Skeletal muscle satellite cell (primary cell): Measurements from ENCODE around the gene TUBB2B.
A peak's percentile ranks its signal among the peaks of the same experiment; 100 is the strongest.
"Not testable (repeated sequence)": the region's sequence is repeated elsewhere in the genome, so short reads cannot be mapped to it uniquely, and the experiment has no call there.

Experiments
- H3K27me3 ChIP-seq: 2 replicates; pipeline ENCODE4 v1.7.0; 2013; ENCODE audit warnings: low read length; ENCODE audit not compliant: control insufficient read depth, insufficient read depth
- H3K36me3 ChIP-seq: 2 replicates; pipeline ENCODE4 v1.7.0; 2013; ENCODE audit warnings: mild to moderate bottlenecking, control low read depth, low read length; ENCODE audit not compliant: insufficient read depth
- H3K4me1 ChIP-seq: 2 replicates; pipeline ENCODE4 v1.7.0; 2013; ENCODE audit warnings: low read length; ENCODE audit not compliant: control insufficient read depth, insufficient read depth
- H3K4me2 ChIP-seq: 2 replicates; pipeline ENCODE4 v1.7.0; 2013; ENCODE audit warnings: mild to moderate bottlenecking, low read length
- H3K4me3 ChIP-seq: 2 replicates; pipeline ENCODE4 v1.7.0; 2013; ENCODE audit warnings: low read length
- H3K9ac ChIP-seq: 2 replicates; pipeline ENCODE4 v1.7.0; 2013; ENCODE audit warnings: mild to moderate bottlenecking, low read depth, low read length, moderate library complexity
- H3K9me3 ChIP-seq: replicated peaks from 2 replicates; pipeline ENCODE4 v1.7.0; 2013; ENCODE audit warnings: mild to moderate bottlenecking, control low read depth, low read length

Gene TUBB2B

GRCh38 chr6:3194535-3195419 lies 32.7 kb downstream of the TUBB2B start:
- H3K4me1 ChIP-seq, result no peaks in the 10 kb centered on the region

GRCh38 chr6:3193102-3193849 lies 34.2 kb downstream of the TUBB2B start:
- no peak overlapping the region for H3K4me3 ChIP-seq
- H3K4me1 ChIP-seq, result no peaks in the 10 kb centered on the region

More at GRCh38 chr6:3194535-3195419, 32.7 kb downstream of the TUBB2B start:
- H3K4me3 ChIP-seq, result no peak overlapping the region
- no peak overlapping the region for H3K4me2 ChIP-seq
- no peaks in the 10 kb centered on the region for H3K9me3 ChIP-seq
- H3K36me3 ChIP-seq, result no peaks in the 10 kb centered on the region
- H3K27me3 ChIP-seq, result peaks cover 9% of the 10 kb centered on the region
- H3K9ac ChIP-seq, result no peak overlapping the region

GRCh38 chr6:3190779-3191178 lies 36.7 kb downstream of the TUBB2B start:
- Histone ChIP-seq H3K9me3 (no peaks in the 10 kb centered on the region), H3K9ac (no peak overlapping the region), H3K4me3 (no peak overlapping the region)

More at GRCh38 chr6:3193102-3193849, 34.2 kb downstream of the TUBB2B start:
- Histone ChIP-seq H3K9me3 (no peaks in the 10 kb centered on the region), H3K36me3 (no peaks in the 10 kb centered on the region), H3K27me3 (peaks cover 13% of the 10 kb centered on the region), H3K4me2 (no peak overlapping the region), H3K9ac (no peak overlapping the region)

GRCh38 chr6:3190056-3190455 lies 37.4 kb downstream of the TUBB2B start:
- Histone ChIP-seq H3K4me2 (no peak overlapping the region), H3K9ac (no peak overlapping the region), H3K27me3 (peaks cover 31% of the 10 kb centered on the region), H3K9me3 (no peaks in the 10 kb centered on the region), H3K4me3 (no peak overlapping the region), H3K36me3 (no peaks in the 10 kb centered on the region), H3K4me1 (no peaks in the 10 kb centered on the region)

More at GRCh38 chr6:3190779-3191178, 36.7 kb downstream of the TUBB2B start:
- no peaks in the 10 kb centered on the region for H3K36me3 ChIP-seq
- no peak overlapping the region for H3K4me2 ChIP-seq
- H3K4me1 ChIP-seq, result no peaks in the 10 kb centered on the region
- peaks cover 27% of the 10 kb centered on the region for H3K27me3 ChIP-seq

GRCh38 chr6:3189192-3189591 lies 38.3 kb downstream of the TUBB2B start:
- not testable (repeated sequence) for H3K4me1 ChIP-seq, H3K4me3 ChIP-seq, H3K9me3 ChIP-seq, H3K9ac ChIP-seq, H3K4me2 ChIP-seq, H3K36me3 ChIP-seq
- H3K27me3 ChIP-seq, result peaks cover 36% of the 10 kb centered on the region

GRCh38 chr6:3188262-3188661 lies 39.2 kb downstream of the TUBB2B start:
- Histone ChIP-seq H3K4me3 (no peak overlapping the region), H3K4me2 (no peak overlapping the region), H3K9me3 (no peaks in the 10 kb centered on the region), H3K27me3 (peaks cover 44% of the 10 kb centered on the region), H3K36me3 (no peaks in the 10 kb centered on the region), H3K4me1 (no peaks in the 10 kb centered on the region), H3K9ac (no peak overlapping the region)

GRCh38 chr6:3186974-3187382 lies 40.5 kb downstream of the TUBB2B start:
- H3K9ac ChIP-seq, result no peak overlapping the region
- H3K27me3 ChIP-seq, result peaks cover 49% of the 10 kb centered on the region
- no peak overlapping the region for H3K4me2 ChIP-seq
- H3K9me3 ChIP-seq, result no peaks in the 10 kb centered on the region
- H3K36me3 ChIP-seq, result no peaks in the 10 kb centered on the region
- H3K4me1 ChIP-seq, result no peaks in the 10 kb centered on the region
- H3K4me3 ChIP-seq, result no peak overlapping the region

- Histone ChIP-seq H3K9me3 (no peaks in the 10 kb centered on the region), H3K9ac (no peak overlapping the region), H3K36me3 (no peaks in the 10 kb centered on the region), H3K27me3 (peaks cover 44% of the 10 kb centered on the region), H3K4me2 (no peak overlapping the region), H3K4me3 (no peak overlapping the region), H3K4me1 (no peaks in the 10 kb centered on the region)
Measured at GRCh38 chr6:3183066-3183465, 44.4 kb downstream of the TUBB2B start.

- no peaks in the 10 kb centered on the region for H3K9me3 ChIP-seq
- H3K36me3 ChIP-seq, result no peaks in the 10 kb centered on the region
Measured at GRCh38 chr6:3181105-3181504, 46.3 kb downstream of the TUBB2B start.

GRCh38 chr6:3179945-3180344 lies 47.5 kb downstream of the TUBB2B start:
- not testable (repeated sequence) for H3K9me3 ChIP-seq, H3K9ac ChIP-seq, H3K36me3 ChIP-seq, H3K4me1 ChIP-seq
- H3K4me2 ChIP-seq, result peak overlapping the region; percentile 71
- H3K4me3 ChIP-seq, result peak overlapping the region; percentile 61
- peaks cover 22% of the 10 kb centered on the region for H3K27me3 ChIP-seq

More at GRCh38 chr6:3181105-3181504, 46.3 kb downstream of the TUBB2B start:
- no peak overlapping the region for H3K9ac ChIP-seq
- H3K4me3 ChIP-seq, result no peak overlapping the region
- H3K4me1 ChIP-seq, result peaks cover 6% of the 10 kb centered on the region
- peaks cover 32% of the 10 kb centered on the region for H3K27me3 ChIP-seq
- no peak overlapping the region for H3K4me2 ChIP-seq

- H3K4me3 ChIP-seq, H3K36me3 ChIP-seq, H3K9me3 ChIP-seq, H3K9ac ChIP-seq, H3K4me1 ChIP-seq, H3K4me2 ChIP-seq: not testable (repeated sequence)
- peaks cover 13% of the 10 kb centered on the region for H3K27me3 ChIP-seq
Measured at GRCh38 chr6:3178666-3179065, 48.8 kb downstream of the TUBB2B start.
